ENCODE data around the gene NDUFS3. TPM values are rescaled to one million over a fixed set of nuclear protein-coding genes. Genes with fewer than 3 reads are reported as not detected.
"Not testable (repeated sequence)": the region's sequence is repeated elsewhere in the genome, so short reads cannot be mapped to it uniquely, and the experiment has no call there.

Gene NDUFS3
- total RNA-seq, 6 donors from 2014 or later = 42.5 to 92.6 (median 72.2) TPM

- peak overlapping the region in 2 of 4 donors; percentile 14 to 25 for H3K27ac ChIP-seq
- WGBS, 2 donors = 46 to 59% methylated on average over 2 of the region's 2 CpGs
- peaks cover 37 to 65% (median 48%) of the 10 kb centered on the region in 4 donors for H3K4me1 ChIP-seq
- no peak overlapping the region for H3K4me3 ChIP-seq
- no peak for DNase-seq
- no peaks in the 10 kb centered on the region for H3K9me3 ChIP-seq
- no peak for ATAC-seq (ENCODE audit: low FRiP score in 2 of 2)
- H3K27me3 ChIP-seq = no peaks in the 10 kb centered on the region
- TF ChIP-seq POLR2AphosphoS5 (IDR thresholded peaks at IDR 0.05) (no peak), EP300 (IDR thresholded peaks at IDR 0.05) (no peak), CTCF (IDR thresholded peaks at IDR 0.05) (no peak), POLR2A (IDR thresholded peaks at IDR 0.05) (no peak)
- peaks cover 0 to 7% (median 2%) of the 10 kb centered on the region in 4 donors for H3K36me3 ChIP-seq
These were observed 39.2 kb upstream of the NDUFS3 start for GRCh38 chr11:47539681-47540039.

GRCh38 chr11:47541070-47541469, 37.8 kb upstream of the NDUFS3 start:
- ATAC-seq (ENCODE audit: low FRiP score in 2 of 2) (no peak), DNase-seq (no peak)
- 92 to 98% methylated on average over 2 of the region's 2 CpGs for WGBS, 2 donors
- Histone ChIP-seq H3K4me1 (peaks cover 35 to 70% (median 47%) of the 10 kb centered on the region in 4 donors), H3K4me3 (no peak overlapping the region), H3K27ac (peak overlapping the region in 1 of 4 donors; percentile 5), H3K36me3 (peaks cover 0 to 3% (median 0%) of the 10 kb centered on the region in 4 donors), H3K9me3 (no peaks in the 10 kb centered on the region), H3K27me3 (no peaks in the 10 kb centered on the region)
- TF ChIP-seq POLR2AphosphoS5 (IDR thresholded peaks at IDR 0.05) = no peak
- no peak for TF ChIP-seq POLR2A (IDR thresholded peaks at IDR 0.05)
- TF ChIP-seq CTCF (IDR thresholded peaks at IDR 0.05) = no peak
- TF ChIP-seq EP300 (IDR thresholded peaks at IDR 0.05) = no peak

GRCh38 chr11:47545298-47545697, 33.6 kb upstream of the NDUFS3 start:
- no peaks in the 10 kb centered on the region for H3K36me3 ChIP-seq
- H3K4me1 ChIP-seq = peaks cover 26 to 72% (median 38%) of the 10 kb centered on the region in 4 donors
- 94 to 98% methylated on average over 6 of the region's 6 CpGs for WGBS, 2 donors
- H3K9me3 ChIP-seq = no peaks in the 10 kb centered on the region
- TF ChIP-seq EP300 (IDR thresholded peaks at IDR 0.05) (no peak), CTCF (IDR thresholded peaks at IDR 0.05) (no peak), POLR2A (IDR thresholded peaks at IDR 0.05) (no peak), POLR2AphosphoS5 (IDR thresholded peaks at IDR 0.05) (no peak)
- H3K4me3 ChIP-seq = no peak overlapping the region
- no peak overlapping the region for H3K27ac ChIP-seq
- DNase-seq = no peak
- H3K27me3 ChIP-seq = no peaks in the 10 kb centered on the region
- no peak for ATAC-seq (ENCODE audit: low FRiP score in 2 of 2)

- 88 to 94% methylated on average over 7 of the region's 7 CpGs for WGBS, 2 donors
- H3K36me3 ChIP-seq; H3K9me3 ChIP-seq; H3K4me3 ChIP-seq; ATAC-seq (ENCODE audit: low FRiP score in 2 of 2); DNase-seq; H3K27me3 ChIP-seq; H3K27ac ChIP-seq: not testable (repeated sequence)
- peaks cover 28 to 72% (median 40%) of the 10 kb centered on the region in 4 donors for H3K4me1 ChIP-seq
These were observed 32.6 kb upstream of the NDUFS3 start for GRCh38 chr11:47546274-47546673.

GRCh38 chr11:47550288-47551047, 28.4 kb upstream of the NDUFS3 start:
- TF ChIP-seq EP300 (IDR thresholded peaks at IDR 0.05) = no peak
- TF ChIP-seq POLR2A (IDR thresholded peaks at IDR 0.05) = no peak
- ATAC-seq (ENCODE audit: low FRiP score in 2 of 2) (no peak), DNase-seq (no peak)
- H3K4me1 ChIP-seq = peaks cover 36 to 60% (median 41%) of the 10 kb centered on the region in 4 donors
- peak overlapping the region in 1 of 4 donors; percentile 97 for H3K4me3 ChIP-seq
- no peaks in the 10 kb centered on the region for H3K36me3 ChIP-seq
- H3K27ac ChIP-seq = peak overlapping the region in 3 of 4 donors; percentile 39 to 95 (median 95)
- no peaks in the 10 kb centered on the region for H3K9me3 ChIP-seq
- H3K27me3 ChIP-seq = no peaks in the 10 kb centered on the region
- 77 to 84% methylated on average over 10 of the region's 10 CpGs for WGBS, 2 donors

GRCh38 chr11:47551086-47551485, 27.8 kb upstream of the NDUFS3 start:
- TF ChIP-seq POLR2AphosphoS5 (IDR thresholded peaks at IDR 0.05) (no peak), CTCF (IDR thresholded peaks at IDR 0.05) (peak in 1 of 6 experiments; percentile 18)
- no peak for DNase-seq
- no peaks in the 10 kb centered on the region for H3K27me3 ChIP-seq
- no peaks in the 10 kb centered on the region for H3K9me3 ChIP-seq
- H3K4me3 ChIP-seq = peak overlapping the region in 2 of 4 donors; percentile 88 to 97
- peak overlapping the region; percentile 39 to 95 (median 93) for H3K27ac ChIP-seq
- no peaks in the 10 kb centered on the region for H3K36me3 ChIP-seq
- H3K4me1 ChIP-seq = peaks cover 36 to 59% (median 41%) of the 10 kb centered on the region in 4 donors
- no peak for ATAC-seq (ENCODE audit: low FRiP score in 2 of 2)
